ENCODE results near the gene PGM3.
"Not testable (repeated sequence)": the region's sequence is repeated elsewhere in the genome, so short reads cannot be mapped to it uniquely, and the experiment has no call there.

The PGM3 gene

DNA sequence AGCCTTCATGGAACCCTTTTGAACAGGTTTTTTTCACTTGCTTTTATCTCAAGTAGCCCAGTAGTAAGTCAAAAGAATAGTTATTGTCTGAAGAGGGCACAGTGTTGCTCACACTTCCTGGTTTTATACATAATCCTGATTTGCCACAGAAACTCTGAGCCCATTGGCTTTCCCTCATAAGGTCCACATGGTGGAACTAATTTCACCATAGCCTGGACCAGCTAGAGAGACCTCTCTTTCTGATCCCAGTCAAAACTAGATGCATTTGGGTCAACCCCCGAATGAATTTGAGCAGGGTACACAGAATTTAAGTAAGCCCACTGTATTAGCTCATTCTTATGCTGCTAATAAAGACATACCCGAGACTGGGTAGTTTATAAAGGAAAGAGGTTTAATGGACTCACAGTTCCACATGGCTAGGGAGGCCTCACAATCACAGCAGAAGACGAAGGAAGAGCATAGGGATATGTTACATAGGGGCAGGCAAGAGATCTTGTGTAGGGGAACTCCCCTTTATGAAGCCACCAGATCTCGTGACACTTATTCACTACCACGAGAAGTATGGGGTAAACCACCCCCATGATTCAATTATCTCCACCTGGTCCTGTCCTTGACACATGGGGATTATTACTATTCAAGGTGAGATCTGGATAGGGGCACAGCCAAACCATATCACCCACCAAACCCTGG is 6.3 kb upstream of the PGM3 start:
- no peaks in the 10 kb centered on the region for H3K27me3 ChIP-seq (ENCODE audit: insufficient read depth, poor library complexity, severe bottlenecking)
- DNase-seq (ENCODE audit: low read depth in 1 of 2, low spot score in 1 of 2), result no peak
- TF ChIP-seq SPI1 (IDR thresholded peaks at IDR 0.05; ENCODE audit: borderline replicate concordance, low read depth), result no peak
- H3K27ac ChIP-seq (replicated peaks), result no peak overlapping the region
- H3K4me3 ChIP-seq (replicated peaks; ENCODE audit: insufficient read depth, low read length), result no peak overlapping the region

DNA sequence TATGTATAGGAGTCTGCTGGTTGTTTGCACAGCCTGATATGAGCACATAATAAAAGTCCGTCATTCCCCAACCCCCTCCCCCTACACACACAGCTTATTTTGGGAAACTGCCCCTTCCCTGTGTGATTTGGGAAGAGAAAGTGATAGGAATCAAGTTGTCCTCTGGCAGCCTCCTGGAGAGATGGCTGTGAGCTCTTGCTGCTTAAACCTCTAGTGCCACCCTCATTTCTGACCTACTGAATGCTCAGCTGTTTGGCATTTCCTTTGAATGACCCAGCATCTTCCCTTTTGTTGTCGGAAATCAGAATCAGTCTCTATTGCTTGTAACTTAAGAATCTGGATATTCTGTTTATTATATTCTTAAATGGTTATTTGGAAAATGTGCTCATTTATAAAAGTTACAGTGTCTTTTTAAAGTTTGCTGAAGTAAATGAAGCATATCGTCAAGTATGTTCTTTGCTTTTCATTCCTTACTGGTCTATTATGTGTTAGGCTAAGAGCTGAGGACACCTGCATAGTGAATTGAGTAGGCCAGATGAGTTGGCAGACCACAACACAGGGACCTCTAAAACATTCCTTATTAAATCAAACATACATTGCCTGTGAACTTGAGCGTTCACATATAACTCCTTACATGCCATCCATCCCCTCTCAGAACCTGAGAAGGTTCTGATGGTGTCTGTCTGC is 5.6 kb upstream of the PGM3 start:
- TF ChIP-seq, protein P1, sequence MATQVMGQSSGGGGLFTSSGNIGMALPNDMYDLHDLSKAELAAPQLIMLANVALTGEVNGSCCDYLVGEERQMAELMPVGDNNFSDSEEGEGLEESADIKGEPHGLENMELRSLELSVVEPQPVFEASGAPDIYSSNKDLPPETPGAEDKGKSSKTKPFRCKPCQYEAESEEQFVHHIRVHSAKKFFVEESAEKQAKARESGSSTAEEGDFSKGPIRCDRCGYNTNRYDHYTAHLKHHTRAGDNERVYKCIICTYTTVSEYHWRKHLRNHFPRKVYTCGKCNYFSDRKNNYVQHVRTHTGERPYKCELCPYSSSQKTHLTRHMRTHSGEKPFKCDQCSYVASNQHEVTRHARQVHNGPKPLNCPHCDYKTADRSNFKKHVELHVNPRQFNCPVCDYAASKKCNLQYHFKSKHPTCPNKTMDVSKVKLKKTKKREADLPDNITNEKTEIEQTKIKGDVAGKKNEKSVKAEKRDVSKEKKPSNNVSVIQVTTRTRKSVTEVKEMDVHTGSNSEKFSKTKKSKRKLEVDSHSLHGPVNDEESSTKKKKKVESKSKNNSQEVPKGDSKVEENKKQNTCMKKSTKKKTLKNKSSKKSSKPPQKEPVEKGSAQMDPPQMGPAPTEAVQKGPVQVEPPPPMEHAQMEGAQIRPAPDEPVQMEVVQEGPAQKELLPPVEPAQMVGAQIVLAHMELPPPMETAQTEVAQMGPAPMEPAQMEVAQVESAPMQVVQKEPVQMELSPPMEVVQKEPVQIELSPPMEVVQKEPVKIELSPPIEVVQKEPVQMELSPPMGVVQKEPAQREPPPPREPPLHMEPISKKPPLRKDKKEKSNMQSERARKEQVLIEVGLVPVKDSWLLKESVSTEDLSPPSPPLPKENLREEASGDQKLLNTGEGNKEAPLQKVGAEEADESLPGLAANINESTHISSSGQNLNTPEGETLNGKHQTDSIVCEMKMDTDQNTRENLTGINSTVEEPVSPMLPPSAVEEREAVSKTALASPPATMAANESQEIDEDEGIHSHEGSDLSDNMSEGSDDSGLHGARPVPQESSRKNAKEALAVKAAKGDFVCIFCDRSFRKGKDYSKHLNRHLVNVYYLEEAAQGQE (IDR thresholded peaks at IDR 0.05; ENCODE audit: insufficient replicate concordance, low read depth), result no peak
- no peak for TF ChIP-seq GABPA (IDR thresholded peaks at IDR 0.05; ENCODE audit: low read depth)
- TF ChIP-seq, protein P2, sequence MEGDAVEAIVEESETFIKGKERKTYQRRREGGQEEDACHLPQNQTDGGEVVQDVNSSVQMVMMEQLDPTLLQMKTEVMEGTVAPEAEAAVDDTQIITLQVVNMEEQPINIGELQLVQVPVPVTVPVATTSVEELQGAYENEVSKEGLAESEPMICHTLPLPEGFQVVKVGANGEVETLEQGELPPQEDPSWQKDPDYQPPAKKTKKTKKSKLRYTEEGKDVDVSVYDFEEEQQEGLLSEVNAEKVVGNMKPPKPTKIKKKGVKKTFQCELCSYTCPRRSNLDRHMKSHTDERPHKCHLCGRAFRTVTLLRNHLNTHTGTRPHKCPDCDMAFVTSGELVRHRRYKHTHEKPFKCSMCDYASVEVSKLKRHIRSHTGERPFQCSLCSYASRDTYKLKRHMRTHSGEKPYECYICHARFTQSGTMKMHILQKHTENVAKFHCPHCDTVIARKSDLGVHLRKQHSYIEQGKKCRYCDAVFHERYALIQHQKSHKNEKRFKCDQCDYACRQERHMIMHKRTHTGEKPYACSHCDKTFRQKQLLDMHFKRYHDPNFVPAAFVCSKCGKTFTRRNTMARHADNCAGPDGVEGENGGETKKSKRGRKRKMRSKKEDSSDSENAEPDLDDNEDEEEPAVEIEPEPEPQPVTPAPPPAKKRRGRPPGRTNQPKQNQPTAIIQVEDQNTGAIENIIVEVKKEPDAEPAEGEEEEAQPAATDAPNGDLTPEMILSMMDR (IDR thresholded peaks at IDR 0.05; ENCODE audit: insufficient read depth, low read length), result no peak
- TF ChIP-seq POLR2AphosphoS5 (IDR thresholded peaks at IDR 0.05; ENCODE audit: low read depth), result no peak
- no peak for TF ChIP-seq SPI1 (IDR thresholded peaks at IDR 0.05; ENCODE audit: borderline replicate concordance, low read depth)
- Histone ChIP-seq H3K27ac (replicated peaks) (no peak overlapping the region), H3K4me3 (replicated peaks; ENCODE audit: insufficient read depth, low read length) (no peak overlapping the region), H3K27me3 (ENCODE audit: insufficient read depth, poor library complexity, severe bottlenecking) (no peaks in the 10 kb centered on the region)
- DNase-seq (ENCODE audit: low read depth in 1 of 2, low spot score in 1 of 2), result no peak

DNA sequence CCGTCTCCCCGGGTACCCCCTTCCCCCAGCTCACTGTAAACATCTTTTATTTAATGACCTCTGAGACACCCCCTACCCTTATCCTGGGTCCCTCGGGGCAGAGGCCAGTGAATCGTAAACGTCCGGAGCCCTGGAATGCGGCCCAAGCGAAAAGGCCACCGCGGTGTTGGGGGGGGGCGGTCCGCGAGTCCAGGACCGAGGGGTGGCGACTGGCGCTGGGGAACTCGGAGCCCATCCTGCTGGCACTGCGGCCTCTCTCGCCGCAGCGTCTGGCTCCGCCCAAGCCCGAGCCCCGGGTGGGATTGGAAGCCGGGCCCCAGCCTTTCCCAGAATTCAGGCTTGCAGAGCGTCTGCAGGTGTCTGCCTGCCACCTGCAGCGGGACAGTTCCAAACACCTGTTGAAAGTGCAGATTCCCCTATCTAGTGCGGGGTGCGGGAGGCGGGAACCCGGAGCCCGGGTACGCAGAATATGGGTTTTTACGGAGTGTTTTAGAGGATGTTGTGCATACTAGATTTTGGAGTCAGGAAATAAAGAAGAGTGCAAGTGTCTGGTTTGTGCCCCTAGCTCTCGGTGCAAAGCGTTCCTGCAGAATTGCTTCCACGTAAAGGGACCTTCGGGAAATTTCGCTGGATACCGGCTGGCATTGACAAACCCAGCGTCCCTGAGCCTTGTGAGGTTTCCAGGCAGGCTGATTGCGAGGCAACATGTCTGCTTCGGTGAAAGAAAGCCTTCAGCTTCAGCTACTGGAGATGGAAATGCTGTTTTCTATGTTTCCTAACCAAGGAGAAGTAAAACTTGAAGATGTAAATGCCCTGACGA is 892 bp upstream of the PGM3 start:
- no peak for TF ChIP-seq POLR2AphosphoS5 (IDR thresholded peaks at IDR 0.05; ENCODE audit: low read depth)
- no peak for TF ChIP-seq GABPA (IDR thresholded peaks at IDR 0.05; ENCODE audit: low read depth)
- TF ChIP-seq, protein P2 (IDR thresholded peaks at IDR 0.05; ENCODE audit: insufficient read depth, low read length), result no peak
- no peak for TF ChIP-seq SPI1 (IDR thresholded peaks at IDR 0.05; ENCODE audit: borderline replicate concordance, low read depth)
- TF ChIP-seq, protein P1 (IDR thresholded peaks at IDR 0.05; ENCODE audit: insufficient replicate concordance, low read depth), result no peak
- Histone ChIP-seq H3K27me3 (ENCODE audit: insufficient read depth, poor library complexity, severe bottlenecking) (no peaks in the 10 kb centered on the region), H3K27ac (replicated peaks) (no peak overlapping the region; the same call in 1 of the 2 replicates), H3K4me3 (replicated peaks; ENCODE audit: insufficient read depth, low read length) (peak overlapping the region; percentile 79)
- no peak for DNase-seq (ENCODE audit: low read depth in 1 of 2, low spot score in 1 of 2)

DNA sequence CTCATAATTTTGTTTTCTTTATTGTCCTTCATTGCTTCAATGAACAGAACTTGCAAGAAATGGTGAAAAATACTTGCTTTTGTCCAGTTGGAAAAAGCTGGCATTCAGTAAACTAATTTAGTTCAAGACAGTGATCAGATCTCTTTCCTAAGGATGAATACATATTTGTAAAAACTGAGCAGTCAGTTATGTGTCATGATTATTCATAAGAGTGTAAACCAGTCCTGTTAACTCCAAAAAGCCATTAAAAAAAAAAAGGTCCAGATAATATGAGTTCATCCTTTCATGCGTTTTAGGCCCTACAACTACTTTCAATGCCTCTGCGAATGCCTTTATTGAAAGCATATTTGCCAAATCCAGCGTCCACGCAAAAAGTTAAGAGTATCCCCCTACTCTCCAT is 609 bp downstream of the PGM3 start:
- DNase-seq (ENCODE audit: low read depth in 1 of 2, low spot score in 1 of 2), result no peak
- no peak overlapping the region; the same call in 1 of the 2 replicates for H3K27ac ChIP-seq (replicated peaks)
- H3K4me3 ChIP-seq (replicated peaks; ENCODE audit: insufficient read depth, low read length), result peak overlapping the region; percentile 79
- TF ChIP-seq, protein P1 (IDR thresholded peaks at IDR 0.05; ENCODE audit: insufficient replicate concordance, low read depth), result no peak
- TF ChIP-seq POLR2AphosphoS5 (IDR thresholded peaks at IDR 0.05; ENCODE audit: low read depth), result no peak
- TF ChIP-seq, protein P2 (IDR thresholded peaks at IDR 0.05; ENCODE audit: insufficient read depth, low read length), result no peak
- no peak for TF ChIP-seq SPI1 (IDR thresholded peaks at IDR 0.05; ENCODE audit: borderline replicate concordance, low read depth)
- TF ChIP-seq GABPA (IDR thresholded peaks at IDR 0.05; ENCODE audit: low read depth), result no peak
- no peaks in the 10 kb centered on the region for H3K27me3 ChIP-seq (ENCODE audit: insufficient read depth, poor library complexity, severe bottlenecking)

DNA sequence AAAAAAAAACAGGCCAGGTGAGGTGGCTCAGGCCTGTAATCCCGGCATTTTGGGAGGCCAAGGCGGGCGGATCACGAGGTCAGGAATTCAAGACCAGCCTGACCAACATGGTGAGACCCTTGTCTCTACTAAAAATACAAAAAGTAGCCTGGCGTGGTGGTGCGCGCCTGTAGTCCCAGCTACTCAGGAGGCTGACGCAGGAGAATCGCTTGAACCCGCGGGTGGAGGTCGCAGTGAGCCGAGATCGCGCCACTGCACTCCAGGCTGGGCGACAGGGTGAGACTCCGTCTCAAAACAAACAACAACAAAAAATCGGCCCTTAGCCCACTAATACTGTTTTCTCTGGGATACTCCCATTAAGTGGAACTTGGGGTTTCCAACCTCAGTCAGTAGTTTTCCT is 1.1 kb downstream of the PGM3 start:
- H3K27me3 ChIP-seq (ENCODE audit: insufficient read depth, poor library complexity, severe bottlenecking); H3K27ac ChIP-seq (replicated peaks); DNase-seq (ENCODE audit: low read depth in 1 of 2, low spot score in 1 of 2): not testable (repeated sequence)
- peak overlapping the region; percentile 79 for H3K4me3 ChIP-seq (replicated peaks; ENCODE audit: insufficient read depth, low read length)

Data from HL-60 (cell line).